Tibial nerve (tissue), 4 donors: ENCODE results near the gene CAVIN1.

Experiments
- CTCF ChIP-seq, 5 experiments: fragments of 200-600 bp in 3 of 5; fragments of 450-650 bp in 2 of 5; sonication (generic) in 3 of 5; IDR thresholded peaks; one replicate each; pipeline ENCODE4 v1.5.1; 2016 to 2019; ENCODE audit warnings: antibody characterized with exemption in 5 of 5, mild to moderate bottlenecking in 3 of 5, moderate library complexity in 2 of 5
- EP300 ChIP-seq, 2 donors: sonication (generic); formaldehyde crosslinking; IDR thresholded peaks; one replicate each; pipeline ENCODE4 v1.6.1; 2017; ENCODE audit warnings: antibody characterized with exemption in 2 of 2, mild to moderate bottlenecking in 1 of 2
- POLR2A ChIP-seq, 2 donors: fragments of 450-650 bp; IDR thresholded peaks; one replicate each; pipeline ENCODE4 v1.6.1; 2017; ENCODE audit warnings: antibody characterized with exemption in 2 of 2, mild to moderate bottlenecking in 2 of 2, moderate library complexity in 2 of 2

- TF ChIP-seq CTCF (IDR thresholded peaks at IDR 0.05): no peak
- TF ChIP-seq POLR2A (IDR thresholded peaks at IDR 0.05): no peak
- peak in 1 of 2 donors; percentile 18 for TF ChIP-seq EP300 (IDR thresholded peaks at IDR 0.05)
Observed at GRCh38 chr17:42363767-42364585, 59.1 kb downstream of the CAVIN1 start.
